H1 (cell line): ENCODE measurements around the gene IL12RB2. TPM values are rescaled to one million over a fixed set of nuclear protein-coding genes. Genes with fewer than 3 reads are reported as not detected.

Experiments
- EP300 ChIP-seq, 2 experiments: IDR thresholded peaks; 1 replicate in 1 of 2; 2 replicates in 1 of 2; pipeline ENCODE4 v1.6.1; 2011 to 2012; ENCODE audit warnings: low read depth in 2 of 2, low read length in 2 of 2, mild to moderate bottlenecking in 2 of 2, borderline replicate concordance in 1 of 2, inconsistent platforms in 1 of 2, moderate library complexity in 1 of 2
- POLR2AphosphoS5 ChIP-seq: IDR thresholded peaks from 2 replicates; pipeline ENCODE4 v1.6.1; 2011; ENCODE audit warnings: low read depth, low read length
- RAD21 ChIP-seq, 2 experiments: IDR thresholded peaks in 1 of 2; conservative IDR thresholded peaks in 1 of 2; 2 replicates each; pipeline ENCODE4 v1.6.1; 2011; ENCODE audit warnings: low read depth in 2 of 2, low read length in 2 of 2, improper control_type of control experiment in 1 of 2, inconsistent platforms in 1 of 2, mild to moderate bottlenecking in 1 of 2, moderate library complexity in 1 of 2
- RFX5 ChIP-seq: IDR thresholded peaks from 2 replicates; pipeline ENCODE4 v1.6.1; 2011; ENCODE audit warnings: low read depth, low read length, improper control_type of control experiment, borderline replicate concordance
- SIRT6 ChIP-seq: IDR thresholded peaks from one replicate; pipeline ENCODE4 v1.7.1; 2012; ENCODE audit warnings: low read length, inconsistent platforms
- ZNF274 ChIP-seq: IDR thresholded peaks from 2 replicates; pipeline ENCODE4 v1.7.0; 2012; ENCODE audit warnings: low read length, borderline replicate concordance; ENCODE audit errors: extremely low read depth
- polyA plus RNA-seq, 7 experiments: library from polyadenylated mRNA; depleted of rRNA in 3 of 7; stranded (reverse) in 5 of 7; unstranded in 2 of 7; fragments of >200 nt in 5 of 7; fragments of 200-250 nt in 2 of 7; gene quantifications; 1 replicate in 5 of 7; 2 replicates in 1 of 7; 4 replicates in 1 of 7; pipeline versions ENCODE4 v1.2.1 to v1.2.3, GENCODE V29; 2011 to 2013; ENCODE audit warnings: missing spikeins in 2 of 7, mixed read lengths in 2 of 7
- total RNA-seq: library from RNA; stranded (reverse); fragmentation: NEBNext Ultra II Directional; extraction: Animal tissue kit (Norgen Biotek cat#: 25700); gene quantifications from 2 replicates; pipeline ENCODE4 v1.2.1, GENCODE V29; 2021
- TF ChIP-seq, protein P1 (sequence below): fragments of 300-600 bp; sonication (generic); IDR thresholded peaks from 2 replicates; pipeline ENCODE4 v1.7.1; 2012; ENCODE audit warnings: low read length, moderate library complexity, mild to moderate bottlenecking, inconsistent platforms; ENCODE audit not compliant: insufficient replicate concordance
- TF ChIP-seq, protein P2 (sequence below): IDR thresholded peaks from 2 replicates; pipeline ENCODE4 v1.6.1; 2012; ENCODE audit warnings: low read length, inconsistent platforms

IL12RB2 gene
- total and polyA plus RNA-seq, 2 of the 8 experiments (the other 6 are each of a cell fraction or from before 2014, with no cell fraction given) = 1.4 TPM

GRCh38 chr1:67427465-67427864 lies 119.8 kb downstream of the IL12RB2 start (continued):
- TF ChIP-seq, protein P1, sequence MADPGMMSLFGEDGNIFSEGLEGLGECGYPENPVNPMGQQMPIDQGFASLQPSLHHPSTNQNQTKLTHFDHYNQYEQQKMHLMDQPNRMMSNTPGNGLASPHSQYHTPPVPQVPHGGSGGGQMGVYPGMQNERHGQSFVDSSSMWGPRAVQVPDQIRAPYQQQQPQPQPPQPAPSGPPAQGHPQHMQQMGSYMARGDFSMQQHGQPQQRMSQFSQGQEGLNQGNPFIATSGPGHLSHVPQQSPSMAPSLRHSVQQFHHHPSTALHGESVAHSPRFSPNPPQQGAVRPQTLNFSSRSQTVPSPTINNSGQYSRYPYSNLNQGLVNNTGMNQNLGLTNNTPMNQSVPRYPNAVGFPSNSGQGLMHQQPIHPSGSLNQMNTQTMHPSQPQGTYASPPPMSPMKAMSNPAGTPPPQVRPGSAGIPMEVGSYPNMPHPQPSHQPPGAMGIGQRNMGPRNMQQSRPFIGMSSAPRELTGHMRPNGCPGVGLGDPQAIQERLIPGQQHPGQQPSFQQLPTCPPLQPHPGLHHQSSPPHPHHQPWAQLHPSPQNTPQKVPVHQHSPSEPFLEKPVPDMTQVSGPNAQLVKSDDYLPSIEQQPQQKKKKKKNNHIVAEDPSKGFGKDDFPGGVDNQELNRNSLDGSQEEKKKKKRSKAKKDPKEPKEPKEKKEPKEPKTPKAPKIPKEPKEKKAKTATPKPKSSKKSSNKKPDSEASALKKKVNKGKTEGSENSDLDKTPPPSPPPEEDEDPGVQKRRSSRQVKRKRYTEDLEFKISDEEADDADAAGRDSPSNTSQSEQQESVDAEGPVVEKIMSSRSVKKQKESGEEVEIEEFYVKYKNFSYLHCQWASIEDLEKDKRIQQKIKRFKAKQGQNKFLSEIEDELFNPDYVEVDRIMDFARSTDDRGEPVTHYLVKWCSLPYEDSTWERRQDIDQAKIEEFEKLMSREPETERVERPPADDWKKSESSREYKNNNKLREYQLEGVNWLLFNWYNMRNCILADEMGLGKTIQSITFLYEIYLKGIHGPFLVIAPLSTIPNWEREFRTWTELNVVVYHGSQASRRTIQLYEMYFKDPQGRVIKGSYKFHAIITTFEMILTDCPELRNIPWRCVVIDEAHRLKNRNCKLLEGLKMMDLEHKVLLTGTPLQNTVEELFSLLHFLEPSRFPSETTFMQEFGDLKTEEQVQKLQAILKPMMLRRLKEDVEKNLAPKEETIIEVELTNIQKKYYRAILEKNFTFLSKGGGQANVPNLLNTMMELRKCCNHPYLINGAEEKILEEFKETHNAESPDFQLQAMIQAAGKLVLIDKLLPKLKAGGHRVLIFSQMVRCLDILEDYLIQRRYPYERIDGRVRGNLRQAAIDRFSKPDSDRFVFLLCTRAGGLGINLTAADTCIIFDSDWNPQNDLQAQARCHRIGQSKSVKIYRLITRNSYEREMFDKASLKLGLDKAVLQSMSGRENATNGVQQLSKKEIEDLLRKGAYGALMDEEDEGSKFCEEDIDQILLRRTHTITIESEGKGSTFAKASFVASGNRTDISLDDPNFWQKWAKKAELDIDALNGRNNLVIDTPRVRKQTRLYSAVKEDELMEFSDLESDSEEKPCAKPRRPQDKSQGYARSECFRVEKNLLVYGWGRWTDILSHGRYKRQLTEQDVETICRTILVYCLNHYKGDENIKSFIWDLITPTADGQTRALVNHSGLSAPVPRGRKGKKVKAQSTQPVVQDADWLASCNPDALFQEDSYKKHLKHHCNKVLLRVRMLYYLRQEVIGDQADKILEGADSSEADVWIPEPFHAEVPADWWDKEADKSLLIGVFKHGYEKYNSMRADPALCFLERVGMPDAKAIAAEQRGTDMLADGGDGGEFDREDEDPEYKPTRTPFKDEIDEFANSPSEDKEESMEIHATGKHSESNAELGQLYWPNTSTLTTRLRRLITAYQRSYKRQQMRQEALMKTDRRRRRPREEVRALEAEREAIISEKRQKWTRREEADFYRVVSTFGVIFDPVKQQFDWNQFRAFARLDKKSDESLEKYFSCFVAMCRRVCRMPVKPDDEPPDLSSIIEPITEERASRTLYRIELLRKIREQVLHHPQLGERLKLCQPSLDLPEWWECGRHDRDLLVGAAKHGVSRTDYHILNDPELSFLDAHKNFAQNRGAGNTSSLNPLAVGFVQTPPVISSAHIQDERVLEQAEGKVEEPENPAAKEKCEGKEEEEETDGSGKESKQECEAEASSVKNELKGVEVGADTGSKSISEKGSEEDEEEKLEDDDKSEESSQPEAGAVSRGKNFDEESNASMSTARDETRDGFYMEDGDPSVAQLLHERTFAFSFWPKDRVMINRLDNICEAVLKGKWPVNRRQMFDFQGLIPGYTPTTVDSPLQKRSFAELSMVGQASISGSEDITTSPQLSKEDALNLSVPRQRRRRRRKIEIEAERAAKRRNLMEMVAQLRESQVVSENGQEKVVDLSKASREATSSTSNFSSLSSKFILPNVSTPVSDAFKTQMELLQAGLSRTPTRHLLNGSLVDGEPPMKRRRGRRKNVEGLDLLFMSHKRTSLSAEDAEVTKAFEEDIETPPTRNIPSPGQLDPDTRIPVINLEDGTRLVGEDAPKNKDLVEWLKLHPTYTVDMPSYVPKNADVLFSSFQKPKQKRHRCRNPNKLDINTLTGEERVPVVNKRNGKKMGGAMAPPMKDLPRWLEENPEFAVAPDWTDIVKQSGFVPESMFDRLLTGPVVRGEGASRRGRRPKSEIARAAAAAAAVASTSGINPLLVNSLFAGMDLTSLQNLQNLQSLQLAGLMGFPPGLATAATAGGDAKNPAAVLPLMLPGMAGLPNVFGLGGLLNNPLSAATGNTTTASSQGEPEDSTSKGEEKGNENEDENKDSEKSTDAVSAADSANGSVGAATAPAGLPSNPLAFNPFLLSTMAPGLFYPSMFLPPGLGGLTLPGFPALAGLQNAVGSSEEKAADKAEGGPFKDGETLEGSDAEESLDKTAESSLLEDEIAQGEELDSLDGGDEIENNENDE = no peak
- no peak for TF ChIP-seq EP300 (IDR thresholded peaks at IDR 0.05; ENCODE audit: borderline replicate concordance in 1 of 2, low read depth in 2 of 2, low read length in 2 of 2)
- TF ChIP-seq ZNF274 = no peak
- TF ChIP-seq, protein P2, sequence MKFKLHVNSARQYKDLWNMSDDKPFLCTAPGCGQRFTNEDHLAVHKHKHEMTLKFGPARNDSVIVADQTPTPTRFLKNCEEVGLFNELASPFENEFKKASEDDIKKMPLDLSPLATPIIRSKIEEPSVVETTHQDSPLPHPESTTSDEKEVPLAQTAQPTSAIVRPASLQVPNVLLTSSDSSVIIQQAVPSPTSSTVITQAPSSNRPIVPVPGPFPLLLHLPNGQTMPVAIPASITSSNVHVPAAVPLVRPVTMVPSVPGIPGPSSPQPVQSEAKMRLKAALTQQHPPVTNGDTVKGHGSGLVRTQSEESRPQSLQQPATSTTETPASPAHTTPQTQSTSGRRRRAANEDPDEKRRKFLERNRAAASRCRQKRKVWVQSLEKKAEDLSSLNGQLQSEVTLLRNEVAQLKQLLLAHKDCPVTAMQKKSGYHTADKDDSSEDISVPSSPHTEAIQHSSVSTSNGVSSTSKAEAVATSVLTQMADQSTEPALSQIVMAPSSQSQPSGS = no peak
- TF ChIP-seq RAD21 (IDR thresholded peaks at IDR 0.05 in 1 of 2, conservative IDR thresholded peaks at IDR 0.05 in 1 of 2; ENCODE audit: low read depth in 2 of 2, low read length in 2 of 2) = no peak
- TF ChIP-seq POLR2AphosphoS5 = no peak
- TF ChIP-seq SIRT6 = no peak
- TF ChIP-seq RFX5 = no peak
- TF ChIP-seq, all 59 proteins: peak for 0
